ENCODE data around the gene GDA. TPM values are rescaled to one million over a fixed set of nuclear protein-coding genes. Genes with fewer than 3 reads are reported as not detected.

The GDA gene
- total and polyA plus RNA-seq, 4 donors = 0.37 to 24.4 (median 19.5) TPM

DNA sequence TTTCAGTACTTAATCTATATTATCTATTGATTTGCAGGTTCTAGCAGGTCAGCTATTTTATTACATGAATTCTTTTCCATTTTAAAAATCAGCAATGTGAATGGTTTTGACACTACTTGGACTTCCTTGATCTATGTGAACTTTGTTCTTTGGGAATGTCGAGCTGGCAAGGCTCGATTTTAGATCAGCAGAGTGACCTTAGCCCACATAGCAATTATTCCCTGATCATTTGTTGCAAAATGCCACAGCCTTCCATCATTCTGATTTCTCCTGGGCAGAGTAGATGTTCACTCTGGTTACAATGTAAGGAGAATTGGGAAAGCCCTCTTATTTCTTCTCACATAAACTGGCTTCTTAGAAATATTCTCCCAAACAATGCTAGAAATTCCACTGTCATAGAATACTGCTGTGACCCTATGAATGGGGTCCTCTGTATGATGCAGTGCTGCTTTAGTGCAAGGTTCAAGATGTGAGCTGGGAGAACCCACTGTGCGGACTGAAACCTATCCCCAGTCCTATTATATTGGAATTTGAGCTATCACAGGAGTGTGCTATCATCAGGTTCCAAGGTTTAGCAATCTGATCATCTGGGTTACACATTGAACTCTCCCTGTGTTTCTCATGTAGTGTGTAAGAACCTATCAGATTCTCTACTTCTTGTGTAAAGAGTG is 15.7 kb upstream of the GDA start (continued):
- TF ChIP-seq, protein P1, sequence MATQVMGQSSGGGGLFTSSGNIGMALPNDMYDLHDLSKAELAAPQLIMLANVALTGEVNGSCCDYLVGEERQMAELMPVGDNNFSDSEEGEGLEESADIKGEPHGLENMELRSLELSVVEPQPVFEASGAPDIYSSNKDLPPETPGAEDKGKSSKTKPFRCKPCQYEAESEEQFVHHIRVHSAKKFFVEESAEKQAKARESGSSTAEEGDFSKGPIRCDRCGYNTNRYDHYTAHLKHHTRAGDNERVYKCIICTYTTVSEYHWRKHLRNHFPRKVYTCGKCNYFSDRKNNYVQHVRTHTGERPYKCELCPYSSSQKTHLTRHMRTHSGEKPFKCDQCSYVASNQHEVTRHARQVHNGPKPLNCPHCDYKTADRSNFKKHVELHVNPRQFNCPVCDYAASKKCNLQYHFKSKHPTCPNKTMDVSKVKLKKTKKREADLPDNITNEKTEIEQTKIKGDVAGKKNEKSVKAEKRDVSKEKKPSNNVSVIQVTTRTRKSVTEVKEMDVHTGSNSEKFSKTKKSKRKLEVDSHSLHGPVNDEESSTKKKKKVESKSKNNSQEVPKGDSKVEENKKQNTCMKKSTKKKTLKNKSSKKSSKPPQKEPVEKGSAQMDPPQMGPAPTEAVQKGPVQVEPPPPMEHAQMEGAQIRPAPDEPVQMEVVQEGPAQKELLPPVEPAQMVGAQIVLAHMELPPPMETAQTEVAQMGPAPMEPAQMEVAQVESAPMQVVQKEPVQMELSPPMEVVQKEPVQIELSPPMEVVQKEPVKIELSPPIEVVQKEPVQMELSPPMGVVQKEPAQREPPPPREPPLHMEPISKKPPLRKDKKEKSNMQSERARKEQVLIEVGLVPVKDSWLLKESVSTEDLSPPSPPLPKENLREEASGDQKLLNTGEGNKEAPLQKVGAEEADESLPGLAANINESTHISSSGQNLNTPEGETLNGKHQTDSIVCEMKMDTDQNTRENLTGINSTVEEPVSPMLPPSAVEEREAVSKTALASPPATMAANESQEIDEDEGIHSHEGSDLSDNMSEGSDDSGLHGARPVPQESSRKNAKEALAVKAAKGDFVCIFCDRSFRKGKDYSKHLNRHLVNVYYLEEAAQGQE (IDR thresholded peaks at IDR 0.05) = no peak
- TF ChIP-seq, protein P2, sequence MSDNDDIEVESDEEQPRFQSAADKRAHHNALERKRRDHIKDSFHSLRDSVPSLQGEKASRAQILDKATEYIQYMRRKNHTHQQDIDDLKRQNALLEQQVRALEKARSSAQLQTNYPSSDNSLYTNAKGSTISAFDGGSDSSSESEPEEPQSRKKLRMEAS (IDR thresholded peaks at IDR 0.05) = peak; percentile 62
- TF ChIP-seq YY1 (IDR thresholded peaks at IDR 0.05) = peak; percentile 80

DNA sequence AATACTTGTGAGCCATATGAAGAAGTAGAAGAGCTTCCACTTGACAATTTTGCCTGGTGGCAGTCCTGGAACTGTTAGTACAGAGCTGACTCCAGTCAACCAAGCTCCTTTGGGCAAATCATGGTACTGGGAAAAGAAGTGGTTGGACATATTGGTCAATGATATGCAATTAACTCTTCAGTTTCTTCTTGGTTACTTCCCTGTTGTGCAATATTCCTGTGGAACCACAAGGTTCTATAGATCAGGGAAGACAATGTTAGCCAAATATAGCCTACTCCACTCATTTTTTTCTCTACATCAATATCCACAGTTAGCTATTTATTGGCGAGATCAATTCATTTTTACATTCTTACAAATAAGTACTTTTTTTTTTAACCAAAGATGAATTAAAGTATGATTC is 14.4 kb upstream of the GDA start:
- TF ChIP-seq, protein P1 (IDR thresholded peaks at IDR 0.05) = no peak
- TF ChIP-seq RAD21 (IDR thresholded peaks at IDR 0.05) = no peak
- peaks cover 2 to 37% (median 21%) of the 10 kb centered on the region in 4 donors for H3K4me1 ChIP-seq (ENCODE audit: control insufficient read depth in 4 of 4, insufficient read depth in 4 of 4, low read length in 3 of 4)
- H3K4me3 ChIP-seq (ENCODE audit: low read depth in 1 of 3, low read length in 3 of 3) = no peak overlapping the region
- WGBS = 99% methylated on average over 1 of the region's 1 CpG
- no peak overlapping the region for H3K9ac ChIP-seq (ENCODE audit: low read depth in 1 of 2, low read length in 2 of 2)
- H3K9me3 ChIP-seq (ENCODE audit: control insufficient read depth in 4 of 4, low read length in 3 of 4) = no peaks in the 10 kb centered on the region
- no peak for DNase-seq (ENCODE audit: low spot score)
- no peaks in the 10 kb centered on the region for H3K36me3 ChIP-seq (ENCODE audit: control insufficient read depth in 4 of 4, insufficient read depth in 3 of 4, low read depth in 1 of 4, low read length in 3 of 4)
- H3K27ac ChIP-seq (ENCODE audit: low read depth in 1 of 2, low read length in 2 of 2) = no peak overlapping the region
- no peaks in the 10 kb centered on the region for H3K27me3 ChIP-seq (ENCODE audit: control insufficient read depth in 4 of 4, insufficient read depth in 4 of 4, low read length in 3 of 4)

DNA sequence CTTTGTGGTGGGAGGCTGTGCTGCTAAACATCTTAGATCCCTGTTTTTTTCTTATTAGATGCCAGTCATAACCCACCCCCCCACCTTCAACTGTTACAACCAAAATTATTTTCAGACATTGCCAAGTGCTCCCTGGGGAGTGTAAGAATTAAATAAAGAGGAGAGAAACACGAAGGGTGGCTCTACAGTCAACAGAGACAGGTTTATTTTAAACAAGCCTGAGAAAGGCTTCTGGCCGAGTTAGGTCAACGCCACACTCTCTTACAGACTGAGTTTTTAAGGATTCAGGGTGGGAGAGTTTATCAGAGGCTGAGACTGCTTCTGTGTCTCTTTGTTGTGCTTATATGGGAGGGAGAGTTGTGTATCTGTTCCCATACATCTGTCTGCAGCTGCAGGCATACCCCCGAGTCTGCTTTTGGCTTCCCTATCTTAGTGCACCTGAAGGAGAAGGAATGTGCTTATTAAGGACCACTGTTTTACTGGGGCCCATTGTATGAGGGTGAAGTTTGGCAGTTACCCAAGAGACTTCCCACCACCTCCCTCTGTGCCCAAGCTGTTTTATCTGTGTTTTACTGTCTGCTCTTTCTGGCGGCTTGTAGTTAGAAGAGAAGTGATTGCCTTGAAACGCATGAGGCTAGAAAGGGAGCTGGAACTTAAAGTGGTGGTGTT is 11.4 kb upstream of the GDA start:
- Histone ChIP-seq H3K4me1 (ENCODE audit: control insufficient read depth in 4 of 4, insufficient read depth in 4 of 4, low read length in 3 of 4) (peaks cover 0 to 12% (median 6%) of the 10 kb centered on the region in 4 donors), H3K36me3 (ENCODE audit: control insufficient read depth in 4 of 4, insufficient read depth in 3 of 4, low read depth in 1 of 4, low read length in 3 of 4) (no peaks in the 10 kb centered on the region), H3K9ac (ENCODE audit: low read depth in 1 of 2, low read length in 2 of 2) (no peak overlapping the region), H3K4me3 (ENCODE audit: low read depth in 1 of 3, low read length in 3 of 3) (no peak overlapping the region), H3K27me3 (ENCODE audit: control insufficient read depth in 4 of 4, insufficient read depth in 4 of 4, low read length in 3 of 4) (no peaks in the 10 kb centered on the region), H3K9me3 (ENCODE audit: control insufficient read depth in 4 of 4, low read length in 3 of 4) (no peaks in the 10 kb centered on the region), H3K27ac (ENCODE audit: low read depth in 1 of 2, low read length in 2 of 2) (no peak overlapping the region)
- 89% methylated on average over 6 of the region's 6 CpGs for WGBS
- no peak for TF ChIP-seq GABPA (IDR thresholded peaks at IDR 0.05 in 1 of 2, conservative IDR thresholded peaks at IDR 0.05 in 1 of 2)
- TF ChIP-seq, protein P3, sequence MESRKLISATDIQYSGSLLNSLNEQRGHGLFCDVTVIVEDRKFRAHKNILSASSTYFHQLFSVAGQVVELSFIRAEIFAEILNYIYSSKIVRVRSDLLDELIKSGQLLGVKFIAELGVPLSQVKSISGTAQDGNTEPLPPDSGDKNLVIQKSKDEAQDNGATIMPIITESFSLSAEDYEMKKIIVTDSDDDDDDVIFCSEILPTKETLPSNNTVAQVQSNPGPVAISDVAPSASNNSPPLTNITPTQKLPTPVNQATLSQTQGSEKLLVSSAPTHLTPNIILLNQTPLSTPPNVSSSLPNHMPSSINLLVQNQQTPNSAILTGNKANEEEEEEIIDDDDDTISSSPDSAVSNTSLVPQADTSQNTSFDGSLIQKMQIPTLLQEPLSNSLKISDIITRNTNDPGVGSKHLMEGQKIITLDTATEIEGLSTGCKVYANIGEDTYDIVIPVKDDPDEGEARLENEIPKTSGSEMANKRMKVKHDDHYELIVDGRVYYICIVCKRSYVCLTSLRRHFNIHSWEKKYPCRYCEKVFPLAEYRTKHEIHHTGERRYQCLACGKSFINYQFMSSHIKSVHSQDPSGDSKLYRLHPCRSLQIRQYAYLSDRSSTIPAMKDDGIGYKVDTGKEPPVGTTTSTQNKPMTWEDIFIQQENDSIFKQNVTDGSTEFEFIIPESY (IDR thresholded peaks at IDR 0.05) = no peak
- TF ChIP-seq NR2F2 (IDR thresholded peaks at IDR 0.05) = no peak
- TF ChIP-seq, protein P4, sequence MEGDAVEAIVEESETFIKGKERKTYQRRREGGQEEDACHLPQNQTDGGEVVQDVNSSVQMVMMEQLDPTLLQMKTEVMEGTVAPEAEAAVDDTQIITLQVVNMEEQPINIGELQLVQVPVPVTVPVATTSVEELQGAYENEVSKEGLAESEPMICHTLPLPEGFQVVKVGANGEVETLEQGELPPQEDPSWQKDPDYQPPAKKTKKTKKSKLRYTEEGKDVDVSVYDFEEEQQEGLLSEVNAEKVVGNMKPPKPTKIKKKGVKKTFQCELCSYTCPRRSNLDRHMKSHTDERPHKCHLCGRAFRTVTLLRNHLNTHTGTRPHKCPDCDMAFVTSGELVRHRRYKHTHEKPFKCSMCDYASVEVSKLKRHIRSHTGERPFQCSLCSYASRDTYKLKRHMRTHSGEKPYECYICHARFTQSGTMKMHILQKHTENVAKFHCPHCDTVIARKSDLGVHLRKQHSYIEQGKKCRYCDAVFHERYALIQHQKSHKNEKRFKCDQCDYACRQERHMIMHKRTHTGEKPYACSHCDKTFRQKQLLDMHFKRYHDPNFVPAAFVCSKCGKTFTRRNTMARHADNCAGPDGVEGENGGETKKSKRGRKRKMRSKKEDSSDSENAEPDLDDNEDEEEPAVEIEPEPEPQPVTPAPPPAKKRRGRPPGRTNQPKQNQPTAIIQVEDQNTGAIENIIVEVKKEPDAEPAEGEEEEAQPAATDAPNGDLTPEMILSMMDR (IDR thresholded peaks at IDR 0.05; ENCODE audit: low read depth, low read length, missing input control) = no peak
- TF ChIP-seq HNF4A (conservative IDR thresholded peaks at IDR 0.05) = no peak
- TF ChIP-seq FOXA1 (IDR thresholded peaks at IDR 0.05) = no peak
- no peak for TF ChIP-seq JUND (IDR thresholded peaks at IDR 0.05)
- TF ChIP-seq, protein P1 (IDR thresholded peaks at IDR 0.05) = no peak
- TF ChIP-seq, protein P5, sequence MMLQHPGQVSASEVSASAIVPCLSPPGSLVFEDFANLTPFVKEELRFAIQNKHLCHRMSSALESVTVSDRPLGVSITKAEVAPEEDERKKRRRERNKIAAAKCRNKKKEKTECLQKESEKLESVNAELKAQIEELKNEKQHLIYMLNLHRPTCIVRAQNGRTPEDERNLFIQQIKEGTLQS (IDR thresholded peaks at IDR 0.05) = no peak
- DNase-seq (ENCODE audit: low spot score) = no peak
